ENCODE data around the gene INS. TPM values are rescaled to one million over a fixed set of nuclear protein-coding genes. Genes with fewer than 3 reads are reported as not detected.

The INS gene
- total RNA-seq, 2 donors from 2014 or later = not detected

GRCh38 chr11:2182075-2182474 lies 21.1 kb upstream of the INS start:
- WGBS, 2 experiments (ENCODE audit: insufficient coverage in 1 of 2, insufficient read length in 1 of 2) = 92 to 94% methylated on average over 12 to 18 of the region's 18 CpGs
- H3K27me3 ChIP-seq (ENCODE audit: control insufficient read depth, insufficient read depth, low read length, poor library complexity, severe bottlenecking) = peaks cover 6% of the 10 kb centered on the region
- TF ChIP-seq CTCF (conservative IDR thresholded peaks at IDR 0.05) = no peak
- H3K4me1 ChIP-seq (ENCODE audit: control insufficient read depth, insufficient read depth, low read length) = no peaks in the 10 kb centered on the region
- H3K27ac ChIP-seq (ENCODE audit: low read depth, low read length) = no peak overlapping the region
- Mint-ChIP-seq H3K9me3 (no peaks in the 10 kb centered on the region), H3K36me3 (ENCODE audit: low read depth) (no peaks in the 10 kb centered on the region), H3K27ac (no peak overlapping the region), H3K27me3 (ENCODE audit: insufficient read depth) (peaks cover 10% of the 10 kb centered on the region), H3K4me3 (no peak overlapping the region), H3K4me1 (no peaks in the 10 kb centered on the region)
- H3K9me3 ChIP-seq (ENCODE audit: control insufficient read depth, low read length) = no peaks in the 10 kb centered on the region
- DNase-seq = no peak
- no peak overlapping the region for H3K9ac ChIP-seq (ENCODE audit: extremely low read depth, low read length, poor library complexity, severe bottlenecking)
- H3K4me3 ChIP-seq (ENCODE audit: low read length) = no peak overlapping the region
- no peaks in the 10 kb centered on the region for H3K36me3 ChIP-seq (ENCODE audit: control insufficient read depth, insufficient read depth, low read length)

GRCh38 chr11:2180789-2181370 lies 19.9 kb upstream of the INS start:
- no peak overlapping the region for H3K9ac ChIP-seq (ENCODE audit: extremely low read depth, low read length, poor library complexity, severe bottlenecking)
- H3K27ac ChIP-seq (ENCODE audit: low read depth, low read length) = no peak overlapping the region
- TF ChIP-seq CTCF (conservative IDR thresholded peaks at IDR 0.05) = no peak
- no peak for DNase-seq
- H3K4me3 ChIP-seq (ENCODE audit: low read length) = no peak overlapping the region
- H3K36me3 Mint-ChIP-seq (ENCODE audit: low read depth) = no peaks in the 10 kb centered on the region
- H3K27ac Mint-ChIP-seq = no peak overlapping the region
- H3K27me3 ChIP-seq (ENCODE audit: control insufficient read depth, insufficient read depth, low read length, poor library complexity, severe bottlenecking) = peaks cover 6% of the 10 kb centered on the region
- H3K9me3 Mint-ChIP-seq = no peaks in the 10 kb centered on the region
- no peak overlapping the region for H3K4me3 Mint-ChIP-seq
- H3K4me1 ChIP-seq (ENCODE audit: control insufficient read depth, insufficient read depth, low read length) = no peaks in the 10 kb centered on the region
- no peaks in the 10 kb centered on the region for H3K4me1 Mint-ChIP-seq
- H3K36me3 ChIP-seq (ENCODE audit: control insufficient read depth, insufficient read depth, low read length) = no peaks in the 10 kb centered on the region
- WGBS, 2 experiments (ENCODE audit: insufficient coverage in 1 of 2, insufficient read length in 1 of 2) = 90 to 95% methylated on average over 10 to 11 of the region's 11 CpGs
- no peaks in the 10 kb centered on the region for H3K9me3 ChIP-seq (ENCODE audit: control insufficient read depth, low read length)
- peaks cover 8% of the 10 kb centered on the region for H3K27me3 Mint-ChIP-seq (ENCODE audit: insufficient read depth)

GRCh38 chr11:2180347-2180746 lies 19.3 kb upstream of the INS start:
- Mint-ChIP-seq H3K36me3 (ENCODE audit: low read depth) (no peaks in the 10 kb centered on the region), H3K27me3 (ENCODE audit: insufficient read depth) (peaks cover 8% of the 10 kb centered on the region), H3K4me1 (no peaks in the 10 kb centered on the region), H3K4me3 (no peak overlapping the region), H3K27ac (no peak overlapping the region), H3K9me3 (no peaks in the 10 kb centered on the region)
- no peak for TF ChIP-seq CTCF (conservative IDR thresholded peaks at IDR 0.05)
- no peaks in the 10 kb centered on the region for H3K4me1 ChIP-seq (ENCODE audit: control insufficient read depth, insufficient read depth, low read length)
- no peak overlapping the region for H3K4me3 ChIP-seq (ENCODE audit: low read length)
- H3K27me3 ChIP-seq (ENCODE audit: control insufficient read depth, insufficient read depth, low read length, poor library complexity, severe bottlenecking) = peaks cover 6% of the 10 kb centered on the region
- no peak overlapping the region for H3K9ac ChIP-seq (ENCODE audit: extremely low read depth, low read length, poor library complexity, severe bottlenecking)
- WGBS, 2 experiments (ENCODE audit: insufficient coverage in 1 of 2, insufficient read length in 1 of 2) = 91 to 94% methylated on average over 10 to 15 of the region's 15 CpGs
- H3K27ac ChIP-seq (ENCODE audit: low read depth, low read length) = no peak overlapping the region
- H3K9me3 ChIP-seq (ENCODE audit: control insufficient read depth, low read length) = no peaks in the 10 kb centered on the region
- H3K36me3 ChIP-seq (ENCODE audit: control insufficient read depth, insufficient read depth, low read length) = no peaks in the 10 kb centered on the region
- no peak for DNase-seq

Data from endodermal cell (in vitro differentiated cells).